T-cell (primary cell): Measurements from ENCODE around the gene SORT1. TPM values are rescaled to one million over a fixed set of nuclear protein-coding genes. Genes with fewer than 3 reads are reported as not detected.

Source experiments
- ATAC-seq, 4 experiments: fragments of 200-7000 bp in 3 of 4; fragments of 150-1000 bp in 1 of 4; cut with Tn5 transposase; replicated peaks in 1 of 4; 1 replicate in 3 of 4; 2 replicates in 1 of 4; pipeline ENCODE4 v1.10.0; 2021; ENCODE audit warnings: moderate library complexity in 3 of 4, mild to moderate bottlenecking in 2 of 4, moderate number of reproducible peaks in 1 of 4
- CTCF ChIA-PET, 2 donors: fragments of 300-600 bp; sonication (Branson Sonifier 250); formaldehyde crosslinking; loops; one replicate each; lab custom pipeline; 2022; ENCODE audit warnings: antibody characterized with exemption in 2 of 2; lab: Charles Lee
- POLR2A ChIA-PET, 2 donors: fragments of 300-600 bp; sonication (Branson Sonifier 250); formaldehyde crosslinking; loops; one replicate each; lab custom pipeline; 2022; ENCODE audit warnings: antibody characterized with exemption in 2 of 2; lab: Charles Lee
- DNase-seq, 35 experiments: peaks; one replicate each; pipeline versions ENCODE4 v3.0.0 to v3.0.0-alpha.2; 2013 to 2023
- H3K27ac ChIP-seq: one replicate; pipeline ENCODE4 v1.5.1; 2013; ENCODE audit warnings: low read length
- H3K27me3 ChIP-seq, 2 experiments: replicated peaks in 1 of 2; 1 replicate in 1 of 2; 2 replicates in 1 of 2; pipeline versions ENCODE4 v1.6.1 to v1.7.0; 2013; ENCODE audit warnings: low read length in 1 of 2, mixed read lengths in 1 of 2; ENCODE audit not compliant: control insufficient read depth in 2 of 2, insufficient read depth in 2 of 2; ENCODE audit errors: extremely low read depth in 1 of 2
- H3K36me3 ChIP-seq, 2 donors: 1 replicate in 1 of 2; 2 replicates in 1 of 2; pipeline versions ENCODE4 v1.6.1 to v1.7.0; 2013; ENCODE audit warnings: low read length in 1 of 2; ENCODE audit not compliant: control insufficient read depth in 2 of 2, insufficient read depth in 1 of 2; ENCODE audit errors: extremely low read depth in 1 of 2
- H3K4me1 ChIP-seq, 2 experiments: 1 replicate in 1 of 2; 2 replicates in 1 of 2; pipeline versions ENCODE4 v1.6.1 to v1.7.0; 2013; ENCODE audit warnings: low read length in 2 of 2, mixed read lengths in 1 of 2; ENCODE audit not compliant: insufficient read depth in 2 of 2, control insufficient read depth in 1 of 2; ENCODE audit errors: extremely low read depth in 1 of 2
- H3K4me3 ChIP-seq, 2 donors: 1 replicate in 1 of 2; 2 replicates in 1 of 2; pipeline versions ENCODE4 v1.5.1 to v1.7.0; 2013; ENCODE audit warnings: mild to moderate bottlenecking in 2 of 2, low read length in 1 of 2, moderate library complexity in 1 of 2; ENCODE audit not compliant: control insufficient read depth in 1 of 2; ENCODE audit errors: extremely low read depth in 1 of 2
- H3K9me3 ChIP-seq: 2 replicates; pipeline ENCODE4 v1.7.0; 2013
- H3K27ac Mint-ChIP-seq, 2 donors: one replicate each; pipeline ENCODE4 v1.8.0; 2020 to 2021; ENCODE audit warnings: mild to moderate bottlenecking in 2 of 2, mixed read lengths in 2 of 2
- H3K27me3 Mint-ChIP-seq, 2 donors: one replicate each; pipeline ENCODE4 v1.8.0; 2021 to 2022; ENCODE audit warnings: mixed read lengths in 2 of 2
- H3K36me3 Mint-ChIP-seq: one replicate; pipeline ENCODE4 v1.8.0; 2021; ENCODE audit warnings: mixed read lengths
- H3K4me1 Mint-ChIP-seq, 3 donors: one replicate each; pipeline ENCODE4 v1.8.0; 2020 to 2022; ENCODE audit warnings: mixed read lengths in 3 of 3, mild to moderate bottlenecking in 1 of 3
- H3K4me3 Mint-ChIP-seq, 3 donors: one replicate each; pipeline ENCODE4 v1.8.0; 2020 to 2022; ENCODE audit warnings: mild to moderate bottlenecking in 3 of 3, mixed read lengths in 3 of 3, moderate library complexity in 3 of 3
- H3K9me3 Mint-ChIP-seq, 3 donors: one replicate each; pipeline ENCODE4 v1.8.0; 2020 to 2022; ENCODE audit warnings: mixed read lengths in 3 of 3
- WGBS: methylation state at CpG from one replicate; pipeline ENCODE4 v1.1.5; 2013; ENCODE audit warnings: missing lambda C conversion rate; ENCODE audit not compliant: insufficient coverage; 5-methylcytosine and 5-hydroxymethylcytosine counted together
- total RNA-seq, 35 experiments: library from RNA in 6 of 35; stranded (reverse) in 6 of 35; fragments of 120-200 nt in 1 of 35; gene quantifications; one replicate each; pipeline versions ENCODE4 v1.2.1 to v1.2.4 and lab custom pipeline; 2013 to 2026

Gene SORT1
- total RNA-seq, 5 donors from 2014 or later (not counting 1 experiment from before 2014, with no cell fraction given): 0.82 to 2.9 (median 1.5) TPM

- WGBS: 79% methylated on average over 5 of the region's 5 CpGs
- H3K27ac Mint-ChIP-seq: no peak overlapping the region
- POLR2A ChIA-PET: no interaction called here
Measured at GRCh38 chr1:109351457-109351856, 46.3 kb downstream of the SORT1 start.

GRCh38 chr1:109350655-109351054, 47.1 kb downstream of the SORT1 start:
- Histone ChIP-seq H3K9me3 (no peaks in the 10 kb centered on the region), H3K36me3 (no peaks in the 10 kb centered on the region), H3K4me3 (no peak overlapping the region), H3K27ac (no peak overlapping the region), H3K27me3 (peaks cover 0 to 14% of the 10 kb centered on the region in 2 experiments), H3K4me1 (no peaks in the 10 kb centered on the region)
- ATAC-seq (no peak), DNase-seq (no peak)
- Mint-ChIP-seq H3K36me3 (no peaks in the 10 kb centered on the region), H3K27me3 (peaks cover 5 to 6% of the 10 kb centered on the region in 2 donors), H3K9me3 (no peaks in the 10 kb centered on the region), H3K4me1 (peaks cover 3 to 7% (median 4%) of the 10 kb centered on the region in 3 donors), H3K4me3 (no peak overlapping the region), H3K27ac (no peak overlapping the region)
- ChIA-PET CTCF (interaction anchor here (0.5 to 0.9 kb wide), 2 partner anchors 71 to 1370 kb away, joined by 3 read pairs; no protein-coding TSS in a partner anchor), POLR2A (no interaction called here)
- WGBS: no CpG with 5 or more reads among the region's 1 CpG

More at GRCh38 chr1:109351457-109351856, 46.3 kb downstream of the SORT1 start:
- Histone ChIP-seq H3K4me1 (no peaks in the 10 kb centered on the region), H3K27ac (no peak overlapping the region), H3K27me3 (peaks cover 0 to 14% of the 10 kb centered on the region in 2 experiments), H3K36me3 (no peaks in the 10 kb centered on the region), H3K4me3 (no peak overlapping the region), H3K9me3 (no peaks in the 10 kb centered on the region)
- H3K27me3 Mint-ChIP-seq: peaks cover 5 to 6% of the 10 kb centered on the region in 2 donors
- DNase-seq (no peak), ATAC-seq (no peak)
- H3K4me1 Mint-ChIP-seq: peaks cover 3 to 7% (median 4%) of the 10 kb centered on the region in 3 donors
- no peak overlapping the region for H3K4me3 Mint-ChIP-seq
- CTCF ChIA-PET: no interaction called here
- H3K36me3 Mint-ChIP-seq: no peaks in the 10 kb centered on the region
- H3K9me3 Mint-ChIP-seq: no peaks in the 10 kb centered on the region

- CTCF ChIA-PET: interaction anchor here in 1 of 2 donors (0.9 kb wide), 1 partner anchor 71 kb away, joined by 3 read pairs; no protein-coding TSS in a partner anchor
- H3K27me3 Mint-ChIP-seq: peaks cover 5 to 6% of the 10 kb centered on the region in 2 donors
- peaks cover 0 to 14% of the 10 kb centered on the region in 2 experiments for H3K27me3 ChIP-seq
Measured at GRCh38 chr1:109350182-109350581, 47.5 kb downstream of the SORT1 start.

GRCh38 chr1:109347511-109347910, 50.2 kb downstream of the SORT1 start:
- WGBS: 100% methylated on average over 2 of the region's 6 CpGs

More at GRCh38 chr1:109350182-109350581, 47.5 kb downstream of the SORT1 start:
- H3K9me3 ChIP-seq: no peaks in the 10 kb centered on the region
- no peaks in the 10 kb centered on the region for H3K9me3 Mint-ChIP-seq
- H3K4me3 ChIP-seq: no peak overlapping the region
- no peaks in the 10 kb centered on the region for H3K36me3 Mint-ChIP-seq
- no peaks in the 10 kb centered on the region for H3K4me1 ChIP-seq
- H3K27ac Mint-ChIP-seq: no peak overlapping the region
- no peaks in the 10 kb centered on the region for H3K36me3 ChIP-seq
- ATAC-seq: no peak
- no peak overlapping the region for H3K4me3 Mint-ChIP-seq
- no peak for DNase-seq
- WGBS: 96% methylated on average over 3 of the region's 4 CpGs
- H3K4me1 Mint-ChIP-seq: peaks cover 3 to 7% (median 4%) of the 10 kb centered on the region in 3 donors
- no peak overlapping the region for H3K27ac ChIP-seq
- POLR2A ChIA-PET: no interaction called here

GRCh38 chr1:109341944-109342930, 55.5 kb downstream of the SORT1 start:
- H3K27ac ChIP-seq: no peak overlapping the region
- no peaks in the 10 kb centered on the region for H3K36me3 ChIP-seq
- no peak for ATAC-seq
- ChIA-PET POLR2A (no interaction called here), CTCF (interaction anchor here in 1 of 2 donors (1.0 kb wide), 2 partner anchors 11 to 13 kb away, joined by 3 read pairs; no protein-coding TSS in a partner anchor)
- no peak overlapping the region for H3K27ac Mint-ChIP-seq
- H3K4me1 ChIP-seq: no peaks in the 10 kb centered on the region
- H3K4me3 Mint-ChIP-seq: no peak overlapping the region
- no peaks in the 10 kb centered on the region for H3K36me3 Mint-ChIP-seq
- H3K9me3 ChIP-seq: no peaks in the 10 kb centered on the region
- DNase-seq: no peak
- no peak overlapping the region for H3K4me3 ChIP-seq
- no peaks in the 10 kb centered on the region for H3K4me1 Mint-ChIP-seq
- WGBS: 100% methylated on average over 2 of the region's 9 CpGs
- H3K27me3 Mint-ChIP-seq: peaks cover 0 to 7% of the 10 kb centered on the region in 2 donors
- H3K9me3 Mint-ChIP-seq: no peaks in the 10 kb centered on the region
- no peaks in the 10 kb centered on the region for H3K27me3 ChIP-seq

More at GRCh38 chr1:109347511-109347910, 50.2 kb downstream of the SORT1 start:
- no peaks in the 10 kb centered on the region for H3K4me1 Mint-ChIP-seq
- Histone ChIP-seq H3K4me1 (no peaks in the 10 kb centered on the region), H3K27ac (no peak overlapping the region), H3K27me3 (peaks cover 0 to 5% of the 10 kb centered on the region in 2 experiments), H3K4me3 (no peak overlapping the region), H3K9me3 (no peaks in the 10 kb centered on the region), H3K36me3 (no peaks in the 10 kb centered on the region)
- H3K27ac Mint-ChIP-seq: no peak overlapping the region
- DNase-seq (no peak), ATAC-seq (no peak)
- ChIA-PET CTCF (no interaction called here), POLR2A (no interaction called here)
- peaks cover 0 to 8% of the 10 kb centered on the region in 2 donors for H3K27me3 Mint-ChIP-seq
- H3K4me3 Mint-ChIP-seq: no peak overlapping the region
- H3K9me3 Mint-ChIP-seq: no peaks in the 10 kb centered on the region
- H3K36me3 Mint-ChIP-seq: no peaks in the 10 kb centered on the region

- H3K36me3 Mint-ChIP-seq: no peaks in the 10 kb centered on the region
Measured at GRCh38 chr1:109338608-109339007, 59.1 kb downstream of the SORT1 start.

More at GRCh38 chr1:109338608-109339007, 59.1 kb downstream of the SORT1 start:
- Histone ChIP-seq H3K4me1 (no peaks in the 10 kb centered on the region), H3K27me3 (no peaks in the 10 kb centered on the region), H3K9me3 (no peaks in the 10 kb centered on the region), H3K4me3 (no peak overlapping the region), H3K36me3 (peaks cover 0 to 5% of the 10 kb centered on the region in 2 donors), H3K27ac (no peak overlapping the region)
- WGBS: 80% methylated on average over 2 of the region's 3 CpGs
- ChIA-PET CTCF (interaction anchor here in 1 of 2 donors (0.6 kb wide), 1 partner anchor 50 kb away, joined by 8 read pairs; no protein-coding TSS in a partner anchor), POLR2A (no interaction called here)
- no peaks in the 10 kb centered on the region for H3K9me3 Mint-ChIP-seq
- no peaks in the 10 kb centered on the region for H3K4me1 Mint-ChIP-seq
- ATAC-seq: no peak
- no peak for DNase-seq
- H3K27ac Mint-ChIP-seq: no peak overlapping the region
- no peaks in the 10 kb centered on the region for H3K27me3 Mint-ChIP-seq
- no peak overlapping the region for H3K4me3 Mint-ChIP-seq
